ENCODE measurements around the gene MMP23B.

- TF ChIP-seq CTCF (conservative IDR thresholded peaks at IDR 0.05; ENCODE audit: low read length) = no peak
- no peak for TF ChIP-seq EZH2phosphoT487 (IDR thresholded peaks at IDR 0.05; ENCODE audit: borderline replicate concordance)
Measured at GRCh38 chr1:1671365-1672119, 39.6 kb downstream of the MMP23B start.

All from Loucy (cell line).